Cortex of kidney (tissue), 1 donor: Measurements from ENCODE around the gene PAM.

ENCODE experiments used
- DNase-seq: peaks from one replicate; lab custom pipeline; 2025; lab: John Stamatoyannopoulos, UW

Gene PAM

DNA sequence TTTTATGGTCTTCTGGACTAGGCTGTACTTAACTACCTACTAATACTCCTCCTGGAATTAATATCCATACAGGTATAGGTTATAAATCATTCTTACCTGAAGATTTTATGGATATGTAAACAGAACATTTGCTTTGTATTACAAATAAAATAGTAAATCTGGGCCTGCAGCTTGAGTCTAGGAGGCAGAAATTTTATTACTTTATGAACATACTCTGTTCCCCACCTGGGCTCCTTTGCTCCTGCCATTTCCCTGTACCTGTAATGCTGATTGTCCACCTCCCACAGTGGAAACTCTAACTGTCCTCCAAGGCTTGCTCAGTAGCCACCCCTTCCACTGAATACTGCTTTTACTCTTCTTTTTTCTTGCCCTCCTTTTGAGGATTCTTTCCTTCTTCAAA, 108.0 kb downstream of the PAM start:
- DNase-seq = no peak

DNA sequence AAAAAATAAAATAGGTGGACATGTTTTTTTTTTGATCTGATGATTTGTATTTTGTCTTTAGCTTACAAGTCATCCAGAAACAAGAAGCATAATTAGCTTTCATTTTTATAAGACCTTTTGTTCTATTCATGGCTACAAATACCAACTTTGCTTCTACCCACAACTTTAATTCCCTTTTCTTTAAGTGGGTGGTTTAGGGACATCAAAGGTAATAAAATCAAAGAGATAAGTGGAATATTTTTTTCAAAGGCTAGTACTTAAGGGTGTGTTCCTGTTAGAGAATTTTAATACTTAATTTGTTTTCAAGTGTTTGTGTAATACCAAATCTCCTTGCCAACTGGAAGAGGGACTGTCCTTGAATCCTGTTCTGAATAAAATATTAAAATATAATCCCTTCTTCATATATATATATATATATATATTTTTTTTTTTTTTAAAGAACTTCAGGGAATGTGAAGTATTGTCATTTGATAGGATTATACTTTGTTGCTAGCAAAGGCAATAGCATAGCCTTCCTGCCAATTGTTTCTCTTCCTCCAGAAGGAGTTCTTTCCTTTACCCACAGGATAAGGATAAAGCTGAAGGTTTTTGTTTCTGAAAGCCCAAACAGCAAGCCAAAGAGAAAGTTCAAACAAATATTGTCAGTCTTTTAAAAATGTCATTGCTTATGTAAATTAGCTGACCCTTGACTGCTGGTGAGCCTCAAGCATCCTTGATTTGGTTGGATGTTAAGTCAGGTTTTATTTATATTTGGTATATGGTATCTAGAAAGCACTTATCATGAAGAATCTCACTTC, 108.9 kb downstream of the PAM start:
- DNase-seq = no peak

DNA sequence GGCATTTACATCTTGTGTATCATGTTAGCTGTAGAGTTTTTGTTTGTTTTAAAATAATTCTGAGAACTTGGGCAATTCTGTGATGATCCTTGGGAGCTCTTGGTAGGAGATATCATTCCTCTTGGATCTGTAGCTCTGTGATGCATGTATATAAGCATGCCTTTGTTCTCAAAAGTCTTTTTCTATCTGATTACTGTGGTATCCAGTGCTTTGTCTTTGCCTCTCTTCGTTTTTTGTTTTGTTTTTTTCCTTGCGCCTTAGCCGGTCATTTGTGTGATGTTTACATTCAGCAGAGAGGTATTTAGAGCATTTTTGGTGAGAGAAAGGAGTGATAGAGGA, 110.0 kb downstream of the PAM start:
- DNase-seq = no peak

DNA sequence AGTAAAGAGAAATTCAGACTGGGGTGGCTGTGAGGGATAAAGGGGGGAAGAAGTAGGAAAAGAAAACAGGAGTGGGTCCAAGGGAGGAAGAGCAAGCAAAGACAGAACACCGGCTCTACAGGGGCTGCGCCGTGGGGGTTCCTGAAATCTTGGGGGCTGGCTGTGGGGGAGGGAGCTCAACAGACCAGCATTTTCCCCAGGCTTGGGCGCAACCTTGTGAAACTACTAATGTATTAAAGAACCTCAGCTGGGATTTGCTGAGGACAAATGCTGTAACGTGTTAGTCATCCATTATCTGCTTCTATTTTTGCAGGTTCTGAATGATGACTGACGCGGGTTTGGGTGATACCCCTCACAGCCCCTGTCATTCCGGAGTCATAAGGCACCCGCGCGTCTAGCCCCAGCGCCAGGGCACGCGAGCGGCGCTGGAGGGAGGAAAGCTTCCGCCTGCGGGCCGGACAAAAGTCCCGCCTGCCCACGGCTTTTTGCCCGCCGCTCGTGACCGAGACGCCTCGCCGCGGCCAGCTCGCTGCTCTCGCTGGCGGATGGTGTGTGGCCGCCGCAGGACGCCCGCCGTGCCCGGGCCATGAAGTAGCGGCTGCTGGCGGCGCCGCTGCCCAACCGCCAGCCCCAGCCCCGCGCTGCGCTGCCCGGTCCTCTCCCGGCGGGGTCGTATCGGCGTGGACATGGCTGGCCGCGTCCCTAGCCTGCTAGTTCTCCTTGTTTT, 110.6 kb downstream of the PAM start:
- DNase-seq = no peak

DNA sequence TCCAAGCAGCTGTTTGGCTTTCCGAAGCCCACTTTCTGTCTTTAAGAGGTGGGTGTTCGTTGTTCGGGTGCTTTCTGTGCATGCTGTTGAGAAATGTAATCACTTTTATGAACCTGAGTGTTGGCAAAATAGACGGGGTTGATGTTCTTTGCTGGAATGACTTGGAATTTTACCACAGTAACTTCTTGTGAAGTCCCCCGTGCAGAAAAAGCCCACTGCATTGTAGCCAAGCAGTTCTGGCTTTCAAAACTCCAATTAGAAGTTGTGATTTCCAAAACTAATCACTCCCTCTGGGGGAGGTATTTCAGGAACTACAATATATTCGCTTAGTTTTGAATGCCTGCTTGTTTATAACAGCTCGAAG, 111.1 kb downstream of the PAM start:
- DNase-seq = no peak

DNA sequence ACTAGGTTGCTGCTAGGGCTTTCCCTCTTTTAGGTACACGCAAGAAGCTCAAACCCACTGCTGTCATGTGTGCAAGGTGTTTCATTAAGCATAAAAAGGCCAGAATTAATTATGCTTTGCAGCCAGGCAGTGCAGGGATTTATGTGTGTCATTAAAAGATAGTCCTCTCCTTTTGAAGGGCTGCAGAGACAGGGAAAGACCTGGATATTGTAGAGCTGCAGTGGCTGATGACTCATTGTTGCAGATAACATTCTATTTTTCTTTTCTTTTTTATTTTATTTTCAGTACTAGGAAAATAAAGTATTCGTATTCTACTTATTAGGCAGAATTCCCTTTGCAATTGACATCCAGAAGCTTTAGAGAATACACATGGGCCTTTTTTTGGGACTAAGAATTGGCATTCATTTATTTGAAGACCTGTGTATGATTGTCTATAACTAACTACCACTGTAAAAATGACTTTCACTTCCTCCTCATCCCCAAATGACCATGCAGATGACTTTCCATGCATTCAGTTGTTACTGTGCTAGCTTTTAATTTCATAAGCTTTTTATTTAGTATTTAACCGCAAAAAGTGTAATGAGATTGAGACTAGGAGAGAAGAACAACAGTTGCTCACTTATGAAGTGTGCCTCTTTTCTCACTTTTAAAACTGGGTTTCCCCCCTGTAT, 113.0 kb downstream of the PAM start:
- no peak for DNase-seq

DNA sequence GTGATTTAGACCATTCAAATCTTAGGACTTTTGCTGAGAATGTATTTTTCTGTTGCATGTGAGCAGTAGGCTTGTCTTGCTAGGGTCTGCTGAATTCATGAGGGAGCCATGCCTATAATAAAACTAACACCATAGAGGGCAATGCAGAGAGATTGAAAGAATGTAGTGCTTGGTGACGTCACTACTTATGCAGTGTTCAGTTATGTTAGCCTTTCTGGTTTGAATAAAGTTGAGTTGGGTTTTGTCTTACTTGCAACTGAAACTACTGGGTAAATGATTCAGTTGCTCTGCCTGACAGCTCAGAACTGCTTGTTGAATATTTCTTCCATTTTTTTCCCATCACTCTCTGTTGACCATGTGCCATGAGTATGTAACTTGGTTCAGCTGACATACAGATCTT, 114.1 kb downstream of the PAM start:
- DNase-seq = no peak

DNA sequence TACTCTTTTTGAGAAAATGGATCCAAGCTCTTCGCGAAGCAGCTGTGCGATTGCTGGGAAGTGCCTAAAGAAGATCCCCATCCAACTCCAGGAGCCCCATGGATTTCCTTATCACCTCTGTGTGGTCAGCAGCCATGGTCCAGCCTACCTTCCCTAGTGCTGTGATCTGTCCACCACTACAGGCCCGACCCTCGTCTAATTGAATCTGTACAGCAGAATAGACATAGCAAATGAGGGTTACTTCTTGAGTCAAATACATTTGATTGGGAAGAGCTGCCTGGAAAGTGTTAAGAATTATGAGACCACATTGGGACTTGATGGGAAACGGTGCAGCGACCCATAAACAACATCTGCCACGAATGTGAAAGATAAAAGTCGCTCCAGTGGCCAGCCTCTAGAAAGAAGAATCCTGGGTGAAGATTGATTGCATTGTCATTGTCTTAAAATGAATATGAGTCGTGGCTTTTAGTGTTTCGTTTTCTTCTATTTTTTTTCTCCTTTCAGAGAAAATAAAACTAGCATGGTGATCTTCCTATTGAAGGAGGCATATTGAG, 118.4 kb downstream of the PAM start:
- DNase-seq = no peak

DNA sequence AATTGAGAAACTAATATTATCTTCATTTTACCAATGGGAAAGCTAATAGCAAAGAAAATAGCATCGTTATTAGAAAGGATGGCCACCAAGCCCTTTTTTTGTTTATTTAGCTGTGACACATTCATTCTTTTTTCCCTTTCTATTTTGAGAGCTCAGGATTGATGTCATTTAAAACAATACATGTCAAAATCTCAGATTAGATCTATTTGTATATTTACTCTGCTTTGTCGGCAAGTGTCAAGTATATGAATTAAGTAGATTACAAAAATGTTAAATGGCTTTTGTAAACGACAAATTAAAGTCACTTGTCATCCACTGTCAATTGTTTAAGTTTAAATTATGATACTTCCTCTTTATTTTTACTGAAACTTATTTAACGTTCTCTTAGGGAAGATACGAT, 118.9 kb downstream of the PAM start:
- no peak for DNase-seq

DNA sequence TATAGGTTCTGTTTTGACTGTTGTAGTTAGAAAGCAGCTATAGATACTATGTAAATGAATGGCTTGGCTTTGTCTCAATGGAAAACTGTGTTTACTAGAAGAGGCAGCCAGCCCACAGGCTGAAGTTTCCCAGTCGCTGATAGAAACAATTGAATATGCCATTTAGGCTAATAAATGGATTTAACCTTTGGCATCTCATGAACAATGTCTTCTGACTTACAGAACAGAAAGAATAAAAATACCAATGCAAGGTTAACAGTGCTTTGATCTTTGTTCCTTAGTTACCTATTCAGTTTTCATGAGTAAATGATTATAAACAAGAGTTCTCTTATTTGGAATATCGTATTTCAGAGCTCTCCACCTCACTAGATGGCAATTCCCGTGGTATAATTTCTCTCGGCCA, 120.6 kb downstream of the PAM start:
- DNase-seq = no peak

DNA sequence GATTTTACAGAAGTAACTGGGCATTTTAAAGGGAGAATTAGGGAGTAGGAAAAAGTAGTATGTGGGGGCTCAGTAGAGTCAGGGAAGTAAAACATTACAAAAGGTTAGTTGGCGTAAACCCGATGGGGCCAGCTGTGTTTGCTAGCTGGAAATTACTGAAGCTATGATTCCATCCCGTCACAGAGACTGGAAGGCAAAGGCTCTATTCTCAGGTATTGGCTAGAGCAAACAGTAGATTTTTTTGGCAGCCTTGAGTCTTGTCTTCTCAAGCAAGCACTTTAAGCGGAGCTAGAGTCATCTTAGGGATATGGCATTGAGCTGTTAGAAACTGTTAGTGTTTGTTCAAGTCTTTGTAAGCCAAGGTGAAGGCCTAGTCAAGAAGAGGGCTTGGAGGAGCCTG, 121.5 kb downstream of the PAM start:
- DNase-seq = no peak

DNA sequence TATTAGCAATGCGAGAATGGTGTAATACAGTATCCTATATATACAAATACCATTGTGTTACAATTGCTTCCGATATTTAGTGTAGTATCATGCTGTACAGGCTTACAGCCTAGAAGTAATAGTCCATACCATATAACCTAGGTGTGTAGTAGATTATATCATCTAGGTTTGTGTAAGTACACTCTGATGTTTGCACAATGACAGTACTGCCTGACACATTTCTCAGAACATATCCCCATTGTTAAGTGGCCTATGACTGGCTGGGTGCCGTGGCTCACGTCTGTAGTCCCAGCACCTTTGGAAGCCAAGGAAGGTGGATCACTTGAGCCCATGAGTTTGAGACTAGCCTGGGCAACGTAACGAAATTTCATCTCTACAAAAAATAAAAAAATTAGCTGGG, 124.6 kb downstream of the PAM start:
- no peak for DNase-seq

DNA sequence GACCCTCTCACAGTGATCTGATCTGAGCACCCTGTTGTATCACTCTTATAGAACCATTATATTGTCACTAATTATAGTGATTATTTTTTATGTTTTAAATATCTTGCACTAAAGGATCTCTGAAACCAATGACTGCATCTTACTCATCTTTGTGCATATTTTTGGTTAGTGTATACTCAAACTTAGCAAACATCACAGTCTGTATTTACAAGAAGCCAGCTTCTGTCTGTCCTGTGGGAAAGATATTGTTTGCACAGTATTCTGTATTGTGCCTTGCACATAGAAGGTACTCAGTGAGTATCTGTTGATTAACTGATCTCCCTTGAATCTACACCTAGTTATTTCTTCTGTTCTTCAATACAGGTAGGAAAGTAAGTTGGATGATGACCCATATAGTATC, 131.5 kb downstream of the PAM start:
- DNase-seq = no peak

DNA sequence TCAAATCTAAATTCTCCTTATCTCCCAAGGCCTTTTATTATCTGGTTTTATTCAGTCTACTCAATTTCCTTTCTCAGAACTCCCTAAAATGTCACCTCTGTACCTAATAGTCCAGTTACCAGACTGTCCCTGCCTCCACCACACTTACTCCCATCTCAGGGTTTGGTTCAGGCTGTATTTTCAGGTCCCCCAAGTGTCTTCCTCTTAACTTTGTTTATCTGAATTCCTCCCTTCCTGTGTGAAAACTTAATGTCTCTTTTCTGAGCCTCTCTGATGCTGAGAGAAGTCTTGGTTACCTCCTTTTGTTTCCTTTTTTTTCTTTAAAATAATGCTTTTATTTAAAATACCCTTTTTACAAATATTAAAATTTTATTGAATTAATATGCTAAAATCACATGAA, 133.4 kb downstream of the PAM start:
- DNase-seq = no peak

DNA sequence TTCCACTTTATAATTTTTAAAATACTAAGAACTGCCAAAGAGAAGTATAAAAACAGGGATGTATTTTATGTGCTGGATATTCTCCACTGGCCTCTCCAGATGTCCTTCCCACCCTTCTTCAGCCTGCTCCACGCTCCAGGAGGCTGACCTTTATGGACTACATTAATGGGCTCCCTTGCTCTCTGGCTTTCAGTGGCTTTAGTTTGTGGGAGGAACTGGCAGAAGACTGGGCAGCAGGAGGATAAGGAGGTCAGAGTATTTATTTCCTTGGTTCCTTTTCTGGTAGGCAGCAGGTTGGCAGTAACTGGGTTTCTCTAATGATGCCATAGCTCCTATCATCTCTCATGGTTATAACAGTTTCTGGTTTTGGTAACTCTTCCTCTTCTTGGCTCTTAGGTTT, 133.9 kb downstream of the PAM start:
- no peak for DNase-seq

DNA sequence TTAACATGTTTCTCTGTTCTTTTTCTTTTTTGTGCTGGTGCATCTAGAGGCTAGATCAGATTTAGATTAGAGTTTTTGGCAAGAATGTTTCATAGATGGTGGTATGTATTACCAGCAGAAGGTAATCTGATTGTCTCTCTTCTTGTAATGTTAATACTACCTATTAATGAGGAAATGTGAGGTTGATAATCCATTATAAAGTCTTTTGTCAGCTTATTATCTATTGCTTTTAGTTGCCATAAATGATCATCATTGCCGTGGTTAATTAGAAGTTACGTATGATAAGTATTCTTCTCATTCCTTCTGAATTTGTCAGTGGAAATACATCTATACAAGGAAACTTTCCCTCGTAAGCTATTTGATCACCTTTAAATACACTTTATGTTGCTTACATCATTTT, 135.0 kb downstream of the PAM start:
- DNase-seq = no peak

DNA sequence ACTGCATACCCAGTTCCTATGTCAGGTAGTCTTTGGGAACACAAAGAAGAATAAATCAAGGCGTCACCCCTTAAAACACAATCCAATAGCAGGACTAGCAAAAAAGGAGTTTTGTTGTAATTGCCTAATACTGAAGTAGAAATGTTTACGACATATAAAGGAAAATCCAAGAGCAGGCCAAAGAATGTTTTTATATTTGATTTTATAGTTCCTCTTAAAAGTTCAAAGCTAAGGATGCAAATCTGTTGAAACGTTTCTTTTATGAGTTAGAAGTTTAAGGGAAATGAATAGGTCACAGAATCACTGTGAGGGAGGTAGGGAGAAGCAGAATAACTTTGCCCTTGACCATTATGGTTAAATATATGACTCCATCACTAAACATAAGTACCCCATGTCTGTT, 136.1 kb downstream of the PAM start:
- DNase-seq = no peak

DNA sequence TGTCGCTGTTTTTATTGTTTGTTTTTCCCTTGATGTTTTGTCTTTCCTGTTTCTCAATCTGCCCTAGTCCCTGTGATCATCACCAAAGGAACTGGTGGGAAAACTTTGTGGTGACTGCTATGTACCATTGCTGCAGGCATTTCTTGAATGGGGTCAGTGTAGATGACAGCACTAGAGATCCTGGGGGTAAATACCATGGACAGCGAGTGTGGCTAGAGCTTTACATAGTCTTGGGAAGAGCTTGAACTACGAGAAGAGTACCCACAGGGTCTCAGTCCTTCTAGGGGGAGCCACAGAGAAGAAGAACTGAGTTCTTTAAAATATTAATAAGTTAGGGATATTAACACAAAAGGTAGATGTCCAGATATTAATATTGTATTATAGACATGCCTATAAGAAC, 138.8 kb downstream of the PAM start:
- DNase-seq = no peak

DNA sequence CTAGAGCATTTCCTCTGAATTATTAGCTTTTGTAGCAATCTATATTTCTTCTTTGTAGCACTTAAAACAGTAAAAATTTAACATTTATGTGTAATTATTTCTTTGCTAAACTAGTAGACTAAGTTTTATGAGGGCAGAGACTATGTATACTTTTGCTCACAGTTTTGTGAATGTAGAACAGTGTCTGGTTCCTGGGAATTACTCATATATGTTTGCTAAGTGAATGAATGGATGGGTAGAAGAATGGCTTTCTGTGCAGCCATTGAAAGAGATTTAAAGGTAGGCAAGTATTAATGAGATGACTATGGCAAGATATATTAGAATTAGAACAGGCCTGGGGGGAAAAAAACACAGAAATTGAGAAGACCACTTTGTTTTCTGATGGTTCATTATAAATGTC, 140.1 kb downstream of the PAM start:
- DNase-seq = no peak

DNA sequence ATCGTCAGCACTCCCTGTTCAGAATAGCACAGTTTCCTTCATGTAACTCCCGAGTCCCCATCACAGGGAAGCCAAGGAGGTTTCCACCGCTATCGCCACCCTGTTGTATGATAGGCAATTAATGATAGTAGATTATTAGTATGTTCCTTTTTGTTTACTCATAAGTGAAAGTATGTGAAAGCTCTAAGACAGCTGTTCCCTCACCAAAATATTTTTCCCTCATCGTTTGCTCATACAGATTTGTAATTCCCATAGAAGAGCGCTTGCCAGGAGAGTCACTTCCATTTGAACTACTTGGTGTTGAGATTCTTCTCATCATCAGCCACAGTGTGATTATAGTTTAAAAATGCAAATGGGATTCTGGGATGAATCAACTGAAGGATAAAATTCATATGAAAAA, 140.9 kb downstream of the PAM start:
- DNase-seq = no peak

DNA sequence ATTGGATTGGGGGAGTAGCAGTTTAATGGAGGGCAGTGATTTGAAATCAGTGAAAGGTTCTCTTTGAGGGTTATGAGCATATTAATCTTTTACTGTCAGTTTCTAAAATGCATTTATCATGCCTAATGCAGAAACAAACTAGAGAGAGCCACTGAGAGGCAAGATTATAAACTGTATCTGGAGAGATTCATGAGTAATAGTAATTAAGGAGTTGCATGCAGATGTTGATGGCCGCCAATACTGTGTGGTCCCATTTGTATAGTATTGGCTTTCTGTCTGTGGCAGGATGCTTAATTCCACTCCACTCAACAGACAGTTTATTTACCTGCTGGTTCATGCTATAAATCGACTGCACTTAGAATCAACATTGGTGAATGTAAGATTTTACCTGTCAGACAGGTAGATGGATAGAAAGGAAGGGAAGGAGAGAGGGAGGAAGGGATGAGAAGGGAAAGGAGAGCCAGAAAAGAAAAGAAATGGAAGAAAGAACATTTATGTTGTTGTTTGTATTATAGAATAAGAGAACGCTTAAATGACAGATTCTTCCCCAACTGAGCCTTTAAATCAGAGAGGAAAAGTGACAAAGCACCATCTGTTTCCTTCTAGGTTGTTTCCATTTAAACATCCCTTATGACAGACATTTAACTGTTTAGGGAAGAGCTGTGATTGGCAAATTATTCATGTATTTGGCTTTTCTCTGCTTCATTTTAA, 146.5 kb downstream of the PAM start:
- DNase-seq = no peak

DNA sequence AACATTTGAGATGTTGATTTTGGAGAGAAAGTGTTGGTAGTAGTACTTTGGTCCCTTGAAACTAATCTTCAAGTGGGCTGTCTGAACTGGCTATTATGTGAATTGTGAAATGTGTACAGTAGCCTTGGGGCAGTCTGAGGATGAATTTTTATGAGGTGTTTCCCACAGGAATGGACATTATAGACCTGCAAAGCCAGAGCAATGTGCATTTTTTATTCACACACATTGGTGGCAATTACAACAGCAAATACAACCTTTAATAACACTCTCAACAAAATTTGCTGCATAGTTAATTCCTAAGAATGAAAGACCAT, 147.0 kb downstream of the PAM start:
- no peak for DNase-seq

DNA sequence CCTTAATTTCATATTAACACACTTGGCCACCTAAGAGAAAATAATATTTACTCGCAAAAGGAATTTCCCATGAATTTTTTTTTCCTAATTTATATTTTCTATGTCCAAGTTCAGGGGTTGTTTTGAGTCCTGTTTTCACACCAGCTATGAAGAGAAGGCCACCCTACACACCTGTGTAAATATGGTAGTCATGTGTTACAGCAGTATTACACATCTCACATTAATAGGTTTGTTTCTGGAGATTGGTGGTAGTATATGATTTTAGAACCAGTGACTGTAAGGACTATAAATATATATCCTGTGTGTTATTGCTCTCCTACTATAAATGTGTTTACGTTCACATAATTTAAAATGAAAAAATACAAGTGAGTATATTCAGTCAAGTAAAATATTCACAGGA, 147.5 kb downstream of the PAM start:
- DNase-seq = no peak
